ENCODE measurements around the gene RNH1.

DNA sequence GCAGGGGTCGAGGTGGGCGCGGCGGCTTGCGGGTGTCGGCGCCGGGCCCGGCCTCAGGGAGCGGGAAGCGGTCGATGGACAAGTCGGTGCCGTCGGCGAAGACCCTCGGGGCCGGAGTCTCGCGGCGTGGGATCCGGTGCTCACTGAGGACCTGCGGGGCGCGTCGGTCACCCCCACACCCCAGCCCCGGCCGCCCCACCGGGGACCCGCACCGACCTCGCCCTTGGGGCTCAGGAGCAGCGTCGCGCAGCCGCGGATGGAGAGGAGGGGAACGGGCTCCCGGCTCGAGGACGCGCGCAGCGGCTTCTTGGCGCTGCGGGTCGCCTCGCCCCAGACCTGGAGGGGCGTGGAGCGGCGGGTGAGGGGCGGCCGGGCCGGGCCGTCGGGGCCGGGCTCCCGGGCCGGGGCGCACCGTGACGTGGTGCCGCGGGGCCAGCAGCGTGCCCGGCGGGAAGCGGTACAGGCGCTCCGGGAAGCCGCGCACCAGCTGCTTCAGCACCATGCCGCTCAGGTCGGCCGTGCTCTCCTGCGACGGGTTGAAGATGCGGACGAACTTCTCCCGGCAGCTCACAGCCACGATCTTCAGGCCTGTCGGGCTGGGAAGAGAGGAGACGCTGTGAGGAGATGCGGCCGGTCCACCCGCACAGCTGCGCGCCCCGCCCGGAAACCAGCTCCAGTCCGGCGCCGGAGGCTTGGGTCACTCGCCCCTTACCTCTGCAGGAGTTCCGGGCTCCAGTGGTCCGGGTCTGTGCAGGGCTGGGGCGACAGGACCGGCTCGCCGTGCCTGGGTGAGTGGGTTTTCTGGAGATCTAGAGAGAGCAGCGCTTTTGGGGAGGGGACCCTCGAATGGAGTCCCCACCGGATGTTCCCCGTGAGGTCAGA, 49.0 kb upstream of the RNH1 start:
- TF ChIP-seq TAF1 (IDR thresholded peaks at IDR 0.05; ENCODE audit: low read depth, low read length) (no peak), POLR2A (IDR thresholded peaks at IDR 0.05; ENCODE audit: low read depth, low read length) (no peak), POU2F2 (IDR thresholded peaks at IDR 0.05; ENCODE audit: low read depth, low read length) (no peak), POLR2AphosphoS5 (IDR thresholded peaks at IDR 0.05; ENCODE audit: low read depth, low read length) (no peak), PAX5 (IDR thresholded peaks at IDR 0.05; ENCODE audit: insufficient read depth, low read length, severe bottlenecking) (no peak), SPI1 (IDR thresholded peaks at IDR 0.05; ENCODE audit: low read depth, low read length) (no peak)
